HG03135 (cell line): ENCODE data around the gene PPP1R15B.
"Not testable (repeated sequence)": the region's sequence is repeated elsewhere in the genome, so short reads cannot be mapped to it uniquely, and the experiment has no call there.

Experiments used
- ATAC-seq: cut with Tn5 transposase; IDR thresholded peaks from one replicate; pipeline ENCODE4 v1.9.1; 2021; ENCODE audit warnings: mild to moderate bottlenecking, moderate library complexity; ENCODE audit not compliant: unreplicated experiment

PPP1R15B gene

GRCh38 chr1:204422061-204422705, 10.6 kb upstream of the PPP1R15B start:
- not testable (repeated sequence) for ATAC-seq

DNA sequence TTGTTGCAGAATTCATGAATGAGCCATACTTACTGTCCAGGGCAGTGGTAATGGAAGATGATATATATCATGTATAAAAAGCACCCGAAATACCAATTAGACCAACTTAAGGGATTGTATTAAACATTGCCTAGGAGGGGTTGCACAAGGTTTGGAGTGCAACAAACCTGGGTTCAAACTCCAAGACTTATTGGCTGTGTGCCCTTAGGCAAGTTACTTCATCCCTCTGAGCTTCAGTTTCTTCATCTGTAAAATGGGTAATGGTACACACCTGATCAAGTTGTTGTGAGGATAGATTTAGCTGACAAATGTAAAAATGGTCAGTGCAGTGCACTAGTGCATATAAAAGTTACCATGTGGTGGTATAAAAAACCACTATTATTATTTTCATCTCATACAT, 9.8 kb upstream of the PPP1R15B start:
- ATAC-seq = no peak

DNA sequence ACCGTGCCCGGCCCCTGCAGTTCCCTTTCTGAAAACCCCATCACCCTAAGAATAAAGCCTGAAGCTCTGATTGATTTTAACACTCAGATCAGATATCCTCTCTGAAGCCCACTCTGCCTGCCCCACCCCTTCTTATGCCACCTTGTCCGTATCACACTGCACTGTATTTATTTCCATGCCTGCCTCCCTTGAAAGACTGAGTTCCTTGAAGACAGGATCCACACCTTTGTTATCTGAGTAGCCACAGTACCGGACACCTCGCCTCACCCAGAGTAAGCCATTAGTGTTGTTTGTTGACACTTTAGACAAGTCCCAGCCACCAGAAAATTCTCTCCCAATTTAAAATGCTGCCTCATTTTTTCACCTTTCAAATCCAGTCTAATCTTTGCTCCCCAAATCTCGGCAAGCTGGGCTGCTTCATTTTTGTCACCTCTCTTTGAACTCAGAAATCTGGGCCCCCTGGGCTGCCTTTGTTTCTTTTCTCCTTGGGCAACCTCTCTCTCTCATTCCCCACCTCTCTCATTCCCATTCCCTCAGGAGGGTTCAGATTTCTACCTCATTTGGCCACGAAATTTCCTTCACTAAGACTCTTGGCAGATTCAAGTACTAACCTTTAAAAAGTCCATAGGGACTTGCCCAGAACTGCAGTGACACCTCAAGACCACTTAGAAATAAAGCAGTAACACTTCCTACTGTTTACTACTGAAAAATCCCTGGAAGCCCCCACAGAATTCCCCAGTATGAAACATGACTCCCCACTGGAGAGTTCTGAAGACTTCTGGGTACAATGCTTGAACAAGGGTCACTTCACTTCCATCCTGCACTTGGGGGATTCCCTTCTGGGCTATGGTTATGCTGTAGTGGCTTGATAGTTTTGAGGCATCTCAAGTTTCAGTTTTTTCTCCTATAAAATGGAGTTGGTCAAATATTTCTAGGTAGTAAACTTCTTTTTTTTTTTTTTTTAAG, 8.7 kb upstream of the PPP1R15B start:
- ATAC-seq = no peak

DNA sequence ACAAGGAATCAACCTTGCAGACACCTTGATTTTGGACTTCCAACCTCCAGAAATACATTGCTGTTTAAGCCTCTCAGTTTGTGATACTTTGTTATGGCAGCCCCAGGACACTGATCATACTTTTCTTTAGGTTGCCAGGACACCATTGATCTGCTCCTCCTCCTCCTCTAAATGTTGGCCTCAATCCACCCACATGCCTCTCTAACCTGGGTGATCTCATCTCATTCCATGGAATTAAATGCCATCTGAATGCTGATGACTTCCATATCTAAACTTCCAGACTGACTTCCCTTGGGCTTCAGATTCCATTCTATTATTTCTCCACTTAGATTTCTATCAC, 7.4 kb upstream of the PPP1R15B start:
- ATAC-seq = no peak

DNA sequence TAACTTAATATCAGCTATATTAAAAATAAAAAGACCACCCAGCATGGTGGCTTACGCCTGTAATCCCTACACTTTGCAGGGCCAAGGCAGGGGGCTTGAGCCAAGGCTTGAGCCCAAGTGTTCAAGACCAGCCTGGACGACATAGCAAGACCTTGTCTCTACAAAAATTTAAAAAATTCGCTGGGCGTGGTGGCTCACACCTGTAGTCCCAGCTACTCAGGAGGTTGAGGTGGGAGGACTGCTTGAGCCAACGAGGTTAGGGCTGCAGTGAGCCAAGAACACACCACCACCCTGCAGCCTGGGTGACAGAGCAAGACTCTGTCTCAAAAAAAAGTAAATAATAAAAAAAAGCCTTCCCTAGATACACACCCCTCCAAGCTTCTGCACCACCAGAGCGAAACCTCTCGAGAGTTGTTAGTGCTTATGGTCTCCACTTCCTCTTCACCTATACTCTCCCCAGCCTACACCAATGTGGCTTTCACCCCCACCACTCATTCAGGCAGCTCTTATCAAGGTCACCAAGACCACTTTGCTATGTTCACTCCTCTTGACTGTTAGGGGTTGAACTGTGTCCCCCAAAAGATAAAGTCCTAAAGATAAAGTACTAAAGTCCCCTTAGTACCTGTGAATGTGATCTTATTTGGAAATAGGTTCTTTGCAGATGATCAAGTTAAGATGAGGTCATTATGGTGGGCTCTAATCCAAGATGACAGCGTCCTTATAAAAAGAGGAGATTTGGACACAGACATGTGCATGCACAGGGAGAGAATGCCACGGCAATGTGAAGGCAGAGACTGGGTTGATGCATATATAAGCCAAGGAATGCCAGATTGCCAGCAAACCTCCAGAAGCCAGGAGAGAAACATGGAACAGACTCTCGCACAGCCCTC, 6.8 kb upstream of the PPP1R15B start:
- no peak for ATAC-seq

DNA sequence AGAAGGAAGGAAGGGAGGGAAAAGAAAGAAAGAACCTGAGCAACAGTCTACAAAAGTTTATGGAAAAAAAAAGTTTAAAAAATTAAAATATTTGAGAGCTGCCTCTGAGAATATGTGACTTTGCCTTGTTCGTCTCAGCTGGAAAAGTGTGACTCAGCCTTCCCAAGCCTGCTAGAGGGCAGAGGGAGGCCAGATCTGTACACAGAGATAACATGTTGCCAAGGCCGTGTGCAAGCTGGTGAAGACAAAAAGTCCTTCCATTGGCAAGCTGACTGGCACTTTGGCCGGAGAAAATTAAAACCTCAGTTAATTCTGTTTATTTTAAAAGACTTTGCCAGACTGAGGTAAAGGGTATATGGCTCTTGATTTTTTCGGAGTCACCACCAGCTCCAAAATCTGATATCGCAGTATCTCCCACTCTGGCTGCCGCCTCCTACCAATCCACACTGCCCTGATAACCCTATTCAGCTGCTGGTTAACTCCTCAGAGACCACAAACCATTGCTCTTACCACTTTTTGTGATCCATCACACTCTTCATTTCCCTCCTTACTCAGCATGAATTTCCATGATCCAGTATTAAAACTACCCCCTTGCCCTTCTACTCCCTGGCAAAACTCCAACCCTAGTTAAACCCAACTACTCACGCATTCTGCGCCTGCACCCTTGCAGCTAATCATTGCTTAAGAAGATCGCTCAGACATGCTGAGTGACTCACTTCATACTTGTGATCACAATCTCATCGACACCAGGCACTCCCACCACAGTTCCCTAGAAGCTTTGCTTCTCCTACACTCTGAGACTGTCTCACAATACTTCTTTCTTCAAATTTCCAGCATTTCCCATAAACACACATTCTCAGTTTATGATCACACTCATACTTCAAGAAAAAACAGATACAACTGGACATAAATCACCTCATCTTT, 5.7 kb upstream of the PPP1R15B start:
- no peak for ATAC-seq

GRCh38 chr1:204416589-204417073, 5.0 kb upstream of the PPP1R15B start:
- ATAC-seq = no peak

GRCh38 chr1:204415351-204415750, 3.7 kb upstream of the PPP1R15B start:
- ATAC-seq = no peak

DNA sequence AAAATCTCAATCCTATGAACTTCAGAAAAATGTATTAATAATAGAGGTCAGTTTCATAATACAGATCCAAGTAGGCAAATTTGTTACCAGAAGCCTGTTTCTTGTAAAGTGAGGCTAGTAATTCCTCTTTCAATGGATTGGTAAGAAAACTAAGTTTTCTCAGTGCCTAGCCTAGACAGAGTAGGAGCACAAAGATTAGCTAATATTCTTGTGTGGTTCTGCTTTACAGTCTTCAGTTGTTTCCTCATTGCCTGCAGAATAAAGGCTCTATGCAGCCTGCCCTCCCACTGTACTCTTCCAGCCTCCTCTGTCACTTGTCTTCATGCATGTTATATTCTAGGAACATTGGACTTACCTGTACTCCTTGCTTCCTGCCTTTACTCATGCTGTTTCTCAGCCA, 2.4 kb upstream of the PPP1R15B start:
- ATAC-seq = no peak

DNA sequence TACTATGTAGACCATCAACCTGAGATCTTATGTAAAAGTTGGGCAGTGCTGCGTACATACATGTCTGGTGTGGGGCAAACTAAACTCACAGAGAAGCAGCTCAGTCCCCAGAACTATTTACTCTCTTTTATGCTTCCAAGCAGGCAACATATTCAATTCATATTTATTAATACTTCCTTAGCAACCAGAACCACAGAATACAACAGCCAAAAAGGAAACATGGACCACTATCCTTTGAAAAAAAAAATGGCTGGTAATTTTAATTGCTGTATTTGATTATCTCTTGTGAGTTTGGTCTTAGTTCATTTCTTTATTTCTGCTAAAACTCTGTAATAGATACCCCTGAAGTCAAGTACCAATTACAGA, 1.5 kb upstream of the PPP1R15B start:
- ATAC-seq = no peak

DNA sequence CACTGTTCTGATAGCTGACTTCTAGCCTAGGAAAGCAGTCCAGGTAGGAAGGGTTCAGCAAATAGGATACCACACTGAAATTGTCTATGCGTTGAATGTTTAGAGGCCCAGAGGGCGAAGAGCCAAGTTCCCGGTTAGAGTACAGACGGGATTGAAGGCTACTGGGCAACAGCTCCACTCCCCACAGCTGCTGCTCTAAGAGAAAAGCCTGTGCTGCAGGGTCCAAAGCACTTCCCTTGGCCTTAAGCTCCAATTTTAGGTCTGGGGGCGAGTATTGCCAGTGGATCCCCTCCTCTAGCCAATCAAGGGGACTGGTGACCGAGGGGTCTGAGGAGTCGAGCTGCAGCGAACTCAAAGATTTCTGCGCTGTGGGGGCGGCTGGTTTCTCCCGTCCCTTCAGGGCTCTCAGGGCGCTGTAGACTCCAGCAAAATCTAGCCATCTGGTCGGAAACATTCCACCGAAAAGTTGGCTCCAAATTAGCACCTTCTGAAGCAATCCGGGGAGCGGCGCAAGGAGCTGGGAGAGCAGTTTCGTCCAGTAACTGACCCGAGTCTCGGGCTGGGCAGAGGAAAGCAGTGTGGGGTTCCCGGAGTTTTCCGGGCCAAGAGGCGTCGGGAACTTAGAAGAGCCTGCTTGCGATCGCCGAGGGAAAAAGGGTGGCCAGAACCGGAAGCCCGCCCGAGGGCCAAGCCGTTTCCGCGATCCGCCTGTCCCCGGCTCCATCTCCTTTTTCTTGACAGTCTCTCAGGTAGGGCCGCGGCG, 748 bp downstream of the PPP1R15B start:
- ATAC-seq = peak; percentile 27

DNA sequence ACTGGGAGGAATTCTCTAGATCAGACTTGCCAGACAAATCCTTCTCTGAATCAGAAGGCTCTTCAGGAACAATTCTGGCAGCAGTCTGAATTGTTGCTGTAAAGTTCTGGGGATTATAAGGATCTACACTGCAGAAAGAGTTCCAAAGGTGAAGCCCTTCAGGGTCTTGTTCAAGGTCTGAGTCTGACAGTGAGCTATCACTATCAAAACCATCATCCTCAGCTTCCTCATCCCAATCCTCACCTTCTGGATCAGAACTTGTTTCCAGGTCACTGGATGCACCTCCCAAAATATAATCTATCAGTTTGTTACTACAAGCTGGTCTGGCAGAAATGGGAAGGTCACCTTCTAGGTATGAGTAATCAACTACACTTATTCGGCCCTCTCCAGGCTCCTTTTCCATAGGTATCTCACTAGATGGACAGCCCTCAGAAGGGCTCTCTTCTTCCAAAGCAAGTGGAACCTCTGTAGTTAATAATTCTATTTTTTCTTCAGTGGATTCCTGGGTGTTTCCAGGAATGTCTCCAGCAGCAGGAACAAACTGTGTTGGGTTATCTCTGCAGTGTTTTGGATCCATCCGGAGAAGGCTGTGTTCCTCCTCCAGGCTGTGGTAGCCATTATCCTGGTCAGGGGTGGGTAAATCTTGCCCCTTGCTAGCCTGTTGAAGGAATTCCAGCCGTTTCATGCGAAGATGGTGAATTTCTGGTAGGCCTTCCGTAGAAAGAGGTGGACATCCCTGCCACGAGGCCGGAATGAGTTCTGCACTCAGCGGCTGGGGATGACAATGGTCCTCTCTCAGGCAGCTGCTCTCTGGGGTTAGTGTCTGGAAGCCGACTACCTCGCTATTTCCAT, 1.6 kb downstream of the PPP1R15B start:
- ATAC-seq = no peak

GRCh38 chr1:204409123-204409522, 2.5 kb downstream of the PPP1R15B start:
- ATAC-seq = no peak

DNA sequence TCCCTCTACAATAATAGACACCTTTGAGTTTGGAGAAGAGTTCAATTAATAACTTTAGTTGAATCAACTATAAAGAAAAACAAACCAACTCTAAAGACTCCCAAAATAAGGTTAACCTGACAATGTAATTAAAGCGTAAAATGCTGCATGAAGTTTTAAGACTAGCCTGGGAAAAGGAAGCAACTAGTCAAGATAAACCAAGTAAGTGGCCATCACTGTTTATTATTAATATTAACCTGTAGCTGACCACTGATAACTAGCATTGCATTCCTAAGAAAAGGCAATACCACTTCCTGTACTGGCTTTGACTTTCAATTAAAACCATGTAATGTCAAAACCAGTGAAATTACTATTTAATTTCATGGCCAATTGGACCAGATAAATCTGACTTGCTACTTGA, 3.0 kb downstream of the PPP1R15B start:
- no peak for ATAC-seq

GRCh38 chr1:204408074-204408507, 3.5 kb downstream of the PPP1R15B start:
- ATAC-seq = no peak

- no peak for ATAC-seq
These were observed 4.2 kb downstream of the PPP1R15B start for GRCh38 chr1:204407295-204407971.

DNA sequence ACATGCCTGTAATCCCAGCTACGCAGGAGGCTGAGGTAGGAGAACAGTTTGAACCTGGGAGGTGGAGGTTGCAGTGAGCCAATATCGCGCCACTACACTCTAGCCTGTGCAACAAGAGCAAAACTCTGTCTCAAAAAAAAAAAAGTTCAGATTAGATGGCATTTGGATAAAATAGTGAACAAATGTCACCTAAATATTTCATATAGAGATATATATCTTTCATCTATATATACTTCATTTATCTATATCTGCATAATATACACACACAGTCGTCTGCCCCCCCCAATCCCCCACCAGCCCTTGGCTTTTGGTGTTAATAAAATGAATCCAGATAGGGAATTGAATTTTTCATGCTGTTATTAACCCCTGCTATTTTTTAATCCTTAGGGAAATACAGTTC, 5.0 kb downstream of the PPP1R15B start:
- no peak for ATAC-seq

DNA sequence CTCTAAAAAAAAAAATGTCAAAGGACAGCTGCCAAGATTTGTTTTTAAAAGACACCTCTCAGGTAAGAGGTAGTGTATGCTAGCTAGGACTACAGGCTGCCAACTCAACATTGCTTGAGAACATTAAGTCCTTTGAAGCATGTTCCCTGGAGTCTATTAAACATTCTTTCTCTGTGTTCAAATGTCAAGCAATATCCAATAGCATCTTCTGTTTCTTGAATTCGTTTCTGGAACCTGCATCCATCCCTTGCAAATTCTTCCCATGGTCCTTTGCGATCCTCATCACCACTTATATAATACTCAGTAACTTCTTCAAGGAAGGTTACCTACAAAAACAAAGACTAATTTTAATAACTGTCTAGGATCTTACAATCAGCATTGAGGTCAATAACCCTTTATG, 5.6 kb downstream of the PPP1R15B start:
- ATAC-seq = no peak
